Lower leg skin (tissue), 4 donors: ENCODE measurements around the gene DDC. TPM values are rescaled to one million over a fixed set of nuclear protein-coding genes. Genes with fewer than 3 reads are reported as not detected.
"Not testable (repeated sequence)": the region's sequence is repeated elsewhere in the genome, so short reads cannot be mapped to it uniquely, and the experiment has no call there.

Source experiments
- DNase-seq, 2 donors: peaks; one replicate each; pipeline ENCODE4 v3.0.0-alpha.2; 2019; ENCODE audit warnings: low spot score in 2 of 2
- H3K4me3 ChIP-seq: fragments of 200-600 bp; sonication (generic); 2 replicates; pipeline ENCODE4 v1.5.1; 2017; ENCODE audit warnings: mild to moderate bottlenecking, low read depth; ENCODE audit not compliant: poor library complexity, severe bottlenecking
- POLR2A ChIP-seq, 2 donors: fragments of 450-650 bp; IDR thresholded peaks; one replicate each; pipeline ENCODE4 v1.6.1; 2016 to 2017; ENCODE audit warnings: antibody characterized with exemption in 2 of 2, mild to moderate bottlenecking in 1 of 2, moderate library complexity in 1 of 2
- WGBS, 2 donors: methylation state at CpG; one replicate each; pipeline ENCODE4 v1.1.5; 2018; 5-methylcytosine and 5-hydroxymethylcytosine counted together
- intact Hi-C: fragments of 100-400 bp; cut with DNase I; formaldehyde crosslinking; loops from one replicate; pipeline ENCODE4 v1.15.0; 2023; ENCODE audit warnings: low total_unique reads
- total RNA-seq, 4 donors: library from RNA; depleted of rRNA; stranded (reverse); fragments of >200 nt; gene quantifications; one replicate each; pipeline ENCODE4 v1.1.0, GENCODE V29; 2016
- TF ChIP-seq, protein P1 (sequence below), 3 donors: fragments of 450-650 bp; IDR thresholded peaks; one replicate each; pipeline ENCODE4 v1.5.1; 2016; ENCODE audit warnings: antibody characterized with exemption in 3 of 3, mild to moderate bottlenecking in 3 of 3, moderate library complexity in 2 of 3

Gene DDC
- total RNA-seq, 4 donors from 2014 or later: 1.2 TPM; not detected in 3

GRCh38 chr7:50555594-50556140 lies 9.5 kb downstream of the DDC start:
- intact Hi-C loops: no loop called here
- no peak overlapping the region for H3K4me3 ChIP-seq
- no peak for TF ChIP-seq POLR2A (IDR thresholded peaks at IDR 0.05)
- TF ChIP-seq, protein P1, sequence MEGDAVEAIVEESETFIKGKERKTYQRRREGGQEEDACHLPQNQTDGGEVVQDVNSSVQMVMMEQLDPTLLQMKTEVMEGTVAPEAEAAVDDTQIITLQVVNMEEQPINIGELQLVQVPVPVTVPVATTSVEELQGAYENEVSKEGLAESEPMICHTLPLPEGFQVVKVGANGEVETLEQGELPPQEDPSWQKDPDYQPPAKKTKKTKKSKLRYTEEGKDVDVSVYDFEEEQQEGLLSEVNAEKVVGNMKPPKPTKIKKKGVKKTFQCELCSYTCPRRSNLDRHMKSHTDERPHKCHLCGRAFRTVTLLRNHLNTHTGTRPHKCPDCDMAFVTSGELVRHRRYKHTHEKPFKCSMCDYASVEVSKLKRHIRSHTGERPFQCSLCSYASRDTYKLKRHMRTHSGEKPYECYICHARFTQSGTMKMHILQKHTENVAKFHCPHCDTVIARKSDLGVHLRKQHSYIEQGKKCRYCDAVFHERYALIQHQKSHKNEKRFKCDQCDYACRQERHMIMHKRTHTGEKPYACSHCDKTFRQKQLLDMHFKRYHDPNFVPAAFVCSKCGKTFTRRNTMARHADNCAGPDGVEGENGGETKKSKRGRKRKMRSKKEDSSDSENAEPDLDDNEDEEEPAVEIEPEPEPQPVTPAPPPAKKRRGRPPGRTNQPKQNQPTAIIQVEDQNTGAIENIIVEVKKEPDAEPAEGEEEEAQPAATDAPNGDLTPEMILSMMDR (IDR thresholded peaks at IDR 0.05): no peak
- WGBS, 2 donors: 76 to 87% methylated on average over 9 of the region's 9 CpGs
- no peak for DNase-seq

- DNase-seq: no peak
- no peak for TF ChIP-seq POLR2A (IDR thresholded peaks at IDR 0.05)
- WGBS, 2 donors: 84 to 85% methylated on average over 12 to 14 of the region's 14 CpGs
- no peak overlapping the region for H3K4me3 ChIP-seq
- intact Hi-C loops: no loop called here
These were observed 10.5 kb downstream of the DDC start for GRCh38 chr7:50554431-50555322.

DNA sequence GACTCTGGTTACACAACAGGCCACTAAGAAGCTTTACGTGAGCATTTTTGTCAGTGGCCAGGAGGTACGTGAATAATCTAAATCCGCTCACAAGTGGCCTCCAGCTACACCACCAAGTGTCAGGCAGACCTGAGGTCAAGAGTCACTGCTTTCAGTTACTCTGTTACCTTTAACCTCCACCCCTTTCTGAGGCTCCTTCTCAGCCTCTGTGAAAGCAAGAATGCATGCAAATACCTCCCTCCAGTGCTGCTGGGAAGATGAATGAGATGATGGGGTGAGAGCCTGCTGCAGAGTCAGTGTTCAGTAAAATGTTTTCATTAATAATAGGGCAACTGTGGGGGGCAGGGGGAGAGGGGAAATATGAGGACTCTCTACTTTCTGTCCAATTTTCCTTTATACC lies 11.2 kb downstream of the DDC start:
- intact Hi-C loops: no loop called here
- no peak for TF ChIP-seq POLR2A (IDR thresholded peaks at IDR 0.05)
- TF ChIP-seq, protein P1 (IDR thresholded peaks at IDR 0.05): no peak
- 48 to 51% methylated on average over 3 of the region's 3 CpGs for WGBS, 2 donors
- no peak for DNase-seq
- no peak overlapping the region for H3K4me3 ChIP-seq

DNA sequence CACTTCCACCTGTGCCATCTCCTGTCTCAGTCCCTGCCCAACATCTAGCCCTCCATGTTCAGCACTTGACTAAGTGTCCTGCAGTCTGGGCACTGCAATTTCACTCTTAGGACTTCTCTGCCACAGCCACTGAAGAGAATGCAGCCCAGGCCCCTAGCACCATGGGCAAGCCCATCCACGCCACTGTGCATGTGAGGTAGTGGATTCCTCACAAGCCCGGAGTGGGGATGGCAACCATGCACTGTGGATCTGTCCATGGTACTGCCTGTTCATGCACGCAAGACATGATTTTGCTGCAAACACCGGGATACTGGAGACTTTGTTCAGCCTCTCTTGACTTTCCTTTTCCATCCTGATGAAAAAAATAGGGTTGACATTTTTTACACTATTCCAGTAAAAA lies 12.3 kb downstream of the DDC start:
- 27 to 29% methylated on average over 4 of the region's 4 CpGs for WGBS, 2 donors
- DNase-seq: no peak
- H3K4me3 ChIP-seq: no peak overlapping the region
- intact Hi-C loops: no loop called here
- TF ChIP-seq POLR2A (IDR thresholded peaks at IDR 0.05): no peak
- TF ChIP-seq, protein P1 (IDR thresholded peaks at IDR 0.05): no peak

GRCh38 chr7:50552139-50552538 lies 13.1 kb downstream of the DDC start:
- intact Hi-C loops: no loop called here
- DNase-seq: no peak
- no peak overlapping the region for H3K4me3 ChIP-seq
- TF ChIP-seq POLR2A (IDR thresholded peaks at IDR 0.05): no peak
- 70 to 84% methylated on average over 4 of the region's 4 CpGs for WGBS, 2 donors

- DNase-seq: peak in 1 of 2 donors; percentile 61
- WGBS, 2 donors: 85 to 92% methylated on average over 4 of the region's 4 CpGs
- H3K4me3 ChIP-seq, intact Hi-C loops: not testable (repeated sequence)
These were observed 19.6 kb downstream of the DDC start for GRCh38 chr7:50545613-50546012.

GRCh38 chr7:50544992-50545391 lies 20.2 kb downstream of the DDC start:
- no peak for DNase-seq
- intact Hi-C loops: no loop called here
- H3K4me3 ChIP-seq: no peak overlapping the region
- TF ChIP-seq POLR2A (IDR thresholded peaks at IDR 0.05): no peak
- TF ChIP-seq, protein P1 (IDR thresholded peaks at IDR 0.05): no peak
- 71 to 82% methylated on average over 6 of the region's 6 CpGs for WGBS, 2 donors
